HG03354 (cell line): ENCODE results near the gene SUCLA2.
"Not testable (repeated sequence)": the region's sequence is repeated elsewhere in the genome, so short reads cannot be mapped to it uniquely, and the experiment has no call there.

Experiments
- ATAC-seq: cut with Tn5 transposase; IDR thresholded peaks from one replicate; pipeline ENCODE4 v1.9.1; 2021; ENCODE audit warnings: mild to moderate bottlenecking; ENCODE audit not compliant: unreplicated experiment, poor library complexity, severe bottlenecking

SUCLA2 gene

DNA sequence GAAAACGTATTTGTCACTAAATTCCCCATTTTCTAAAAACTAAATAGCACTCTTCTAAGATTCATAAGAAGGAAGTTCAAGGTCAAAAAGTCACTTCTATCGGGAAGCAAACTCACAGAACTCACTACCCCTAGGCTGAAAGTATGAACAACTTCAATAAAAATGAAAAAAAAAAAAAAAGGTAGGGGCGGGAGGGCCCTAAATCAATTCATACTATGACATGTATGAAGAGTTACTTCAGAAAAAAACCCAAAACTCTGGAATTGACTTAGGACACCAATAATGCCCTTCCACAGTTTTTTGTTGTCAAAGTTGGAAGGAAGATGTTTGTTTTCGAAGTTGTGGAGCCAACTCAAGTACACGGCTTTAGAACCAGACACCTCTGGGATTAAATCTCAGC lies 1.1 kb downstream of the SUCLA2 start:
- ATAC-seq: no peak

DNA sequence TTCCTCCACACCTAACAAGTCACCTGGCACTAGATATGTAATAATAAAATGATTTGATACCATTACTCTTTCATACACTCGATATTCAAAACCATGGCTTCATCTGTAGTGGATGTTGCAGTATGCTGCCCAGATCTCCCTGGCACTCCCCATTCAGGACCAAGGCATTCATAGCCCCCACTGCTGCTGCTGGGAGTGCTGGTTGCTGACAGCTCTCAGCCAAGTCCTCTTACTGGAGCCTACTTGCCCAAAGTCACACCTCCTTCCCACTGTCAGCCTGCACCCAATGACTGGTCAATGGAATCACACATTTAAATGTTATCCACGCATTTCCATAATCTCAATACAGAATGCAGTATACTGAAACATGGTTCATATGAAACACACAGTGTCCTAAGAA lies 3.7 kb downstream of the SUCLA2 start:
- ATAC-seq: no peak

DNA sequence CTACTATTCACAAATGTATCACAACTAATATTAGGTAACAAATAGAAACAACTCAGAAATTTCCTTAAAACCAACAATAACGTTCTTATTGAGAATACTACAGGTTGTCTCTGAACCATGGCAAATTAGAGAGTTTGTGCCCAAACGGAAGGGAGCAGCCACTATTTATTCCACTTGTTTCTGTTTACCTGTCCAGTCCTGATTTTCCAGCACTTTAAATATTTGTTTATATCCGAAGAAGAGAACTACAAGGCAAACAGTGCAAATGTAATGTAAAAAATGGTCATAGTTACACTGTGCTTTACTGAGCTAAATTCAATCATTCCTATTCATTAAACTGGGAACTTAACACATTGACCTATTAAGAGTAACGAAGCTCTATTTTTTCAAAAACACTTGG lies 9.2 kb downstream of the SUCLA2 start:
- ATAC-seq: no peak

DNA sequence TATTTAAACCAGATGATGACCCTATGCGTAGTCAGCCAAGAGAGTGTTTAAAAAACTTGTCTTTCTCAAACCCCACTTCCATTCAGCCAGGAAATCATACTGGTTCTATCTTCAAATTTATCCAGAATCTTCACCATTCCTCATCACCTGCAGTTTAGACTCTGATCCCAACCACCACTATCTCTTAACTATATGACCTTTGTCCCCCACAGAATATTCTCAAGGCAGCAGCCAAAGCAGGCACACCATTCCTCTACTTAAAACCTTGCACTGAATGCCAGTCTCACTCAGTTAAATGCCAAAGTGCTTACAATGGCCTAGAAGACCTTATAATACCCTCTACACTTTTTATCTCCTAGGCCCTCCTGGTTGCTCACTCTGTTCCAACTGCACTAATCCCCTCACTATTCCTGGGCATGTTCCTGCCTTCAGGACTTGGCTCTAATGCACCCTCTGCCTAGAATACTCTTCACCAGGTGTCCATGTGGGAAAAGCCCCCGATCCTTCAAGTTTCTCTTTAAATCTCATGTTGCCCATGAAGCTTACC lies 10.1 kb downstream of the SUCLA2 start:
- ATAC-seq: no peak

- ATAC-seq: no peak
These were observed 10.6 kb downstream of the SUCLA2 start for GRCh38 chr13:47990427-47990826.

GRCh38 chr13:47983070-47983469 lies 18.0 kb downstream of the SUCLA2 start:
- ATAC-seq: no peak

DNA sequence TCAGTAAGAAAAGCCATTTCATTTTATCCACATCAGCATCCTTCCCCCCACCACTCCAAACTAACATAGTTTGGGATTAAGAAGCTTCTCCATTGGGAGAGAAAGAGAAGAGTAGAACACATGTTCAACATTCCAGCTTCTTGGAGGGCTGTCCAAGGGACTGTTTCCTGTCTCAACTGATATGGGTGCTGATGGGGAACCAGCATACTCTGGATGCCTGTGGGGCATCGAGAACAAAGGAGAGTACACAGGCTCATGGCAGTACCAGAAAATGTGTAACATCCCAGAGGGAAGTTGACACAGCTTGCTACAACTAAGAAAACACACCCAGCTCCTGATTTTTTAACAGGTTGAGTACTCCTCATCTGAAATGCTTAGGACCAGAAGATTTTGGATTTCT lies 24.7 kb downstream of the SUCLA2 start:
- no peak for ATAC-seq

DNA sequence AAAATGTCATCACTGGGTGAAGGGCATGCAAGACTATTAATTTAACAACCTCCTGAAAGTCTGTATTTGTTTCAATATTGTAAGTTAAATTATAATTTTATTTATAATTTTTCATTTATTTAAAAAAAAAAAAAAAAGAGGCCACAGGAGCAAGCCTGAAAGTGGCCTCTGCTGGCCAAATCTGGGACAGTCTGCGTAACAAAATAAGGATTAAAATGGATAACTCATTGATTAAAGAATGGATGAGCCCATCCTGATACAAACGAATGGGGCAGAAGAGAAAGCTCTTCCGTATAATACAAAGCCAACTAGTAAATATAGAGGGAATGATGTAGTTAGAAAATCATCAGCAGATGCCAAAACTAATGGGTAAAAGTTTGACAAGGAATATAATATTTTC lies 36.2 kb downstream of the SUCLA2 start:
- ATAC-seq: no peak

- ATAC-seq: no peak
These were observed 38.8 kb downstream of the SUCLA2 start for GRCh38 chr13:47962237-47962636.

DNA sequence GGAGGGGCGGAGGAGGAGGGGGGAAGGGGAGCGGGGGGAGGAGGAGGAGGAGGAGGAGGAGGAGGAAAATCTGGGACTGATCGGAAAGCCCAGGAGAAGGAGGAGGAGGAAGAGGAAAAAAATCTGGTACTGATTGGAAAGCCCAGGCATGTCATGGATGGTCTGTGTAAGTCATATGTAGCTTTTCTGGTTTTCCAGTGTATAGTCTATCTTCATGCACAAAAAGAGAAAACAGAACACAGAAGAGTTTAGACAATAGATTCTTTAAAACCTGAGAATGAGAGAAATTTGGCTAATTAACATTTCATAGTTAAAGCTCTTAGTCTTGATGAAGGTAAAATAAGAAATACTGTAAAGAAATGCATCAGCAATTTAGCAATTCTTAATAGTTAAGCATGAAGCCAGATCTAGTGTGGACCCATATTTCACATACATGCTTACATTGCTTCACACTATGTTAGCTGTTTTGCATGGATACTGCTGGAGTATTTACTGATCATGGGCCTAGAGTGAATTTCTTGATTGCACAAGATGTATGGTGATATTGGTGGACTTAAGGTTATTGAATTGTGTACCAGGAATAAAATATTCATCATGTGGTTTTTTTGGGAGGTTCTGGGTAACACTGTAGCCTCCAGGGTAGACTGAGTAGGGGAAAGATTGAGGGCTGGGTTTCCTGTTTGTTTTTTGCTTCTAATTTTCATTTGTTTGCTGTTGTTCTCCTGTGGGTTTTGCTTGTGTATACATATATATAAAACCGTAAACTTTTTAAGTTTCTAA lies 41.4 kb downstream of the SUCLA2 start:
- no peak for ATAC-seq

GRCh38 chr13:47957073-47957472 lies 44.0 kb downstream of the SUCLA2 start:
- ATAC-seq: no peak

GRCh38 chr13:47955836-47956235 lies 45.2 kb downstream of the SUCLA2 start:
- ATAC-seq: no peak

GRCh38 chr13:47949799-47950198 lies 51.3 kb downstream of the SUCLA2 start:
- ATAC-seq: no peak

DNA sequence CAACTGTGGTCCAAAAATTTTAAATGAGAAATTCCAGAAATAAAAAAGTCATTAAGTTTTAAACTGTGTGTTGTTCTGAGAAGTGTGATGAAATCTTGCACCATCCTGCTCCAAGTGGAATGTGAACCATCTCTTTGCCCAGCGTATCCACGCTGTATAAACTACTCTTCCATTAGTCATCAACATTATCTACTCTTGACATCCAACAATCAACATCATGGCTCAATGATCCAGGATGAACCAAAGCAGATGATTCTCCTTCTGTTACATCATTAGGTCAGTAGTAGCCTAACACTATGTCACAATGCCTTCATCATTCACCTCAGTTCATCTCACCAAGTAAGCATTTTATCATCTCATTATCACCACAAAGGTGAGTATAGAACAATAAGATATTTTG lies 55.3 kb downstream of the SUCLA2 start:
- ATAC-seq: no peak

DNA sequence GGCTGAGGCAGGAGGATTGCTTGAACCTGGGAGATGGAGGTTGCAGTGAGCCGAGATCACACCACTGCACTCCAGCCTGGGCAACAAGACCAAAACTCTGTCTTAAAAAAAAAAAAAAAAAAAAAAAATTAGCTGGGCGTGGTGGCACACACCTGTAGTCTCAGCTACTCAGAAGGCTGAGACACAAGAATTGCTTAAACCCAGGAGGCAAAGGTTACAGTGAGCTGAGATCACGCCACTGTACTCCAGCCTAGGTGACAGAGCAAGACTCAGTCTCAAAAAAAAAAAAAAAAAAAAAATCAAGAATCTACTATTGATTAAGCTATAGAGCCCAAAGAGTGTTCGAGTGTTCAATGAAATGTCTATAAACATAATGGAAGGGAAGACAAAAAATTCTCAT lies 55.9 kb downstream of the SUCLA2 start:
- ATAC-seq: not testable (repeated sequence)

DNA sequence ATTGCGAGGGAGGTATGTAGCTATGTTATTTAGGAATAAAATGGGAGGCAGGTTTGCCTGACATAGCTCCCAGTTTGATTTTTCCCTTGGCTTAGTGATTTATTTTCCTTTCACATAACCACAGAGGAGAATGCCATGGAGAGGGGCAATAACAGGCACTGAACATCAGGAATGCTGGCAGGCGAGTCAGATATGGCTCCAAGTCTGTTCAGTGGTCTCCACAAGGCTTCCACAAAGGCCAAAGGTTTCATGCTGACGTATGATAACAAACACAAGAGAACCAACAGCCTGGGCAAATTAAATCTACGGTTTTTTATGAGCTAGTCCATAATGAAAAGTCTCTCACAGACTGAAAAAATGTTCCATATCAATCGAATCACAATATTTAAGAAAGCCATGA lies 66.7 kb downstream of the SUCLA2 start:
- ATAC-seq: no peak

DNA sequence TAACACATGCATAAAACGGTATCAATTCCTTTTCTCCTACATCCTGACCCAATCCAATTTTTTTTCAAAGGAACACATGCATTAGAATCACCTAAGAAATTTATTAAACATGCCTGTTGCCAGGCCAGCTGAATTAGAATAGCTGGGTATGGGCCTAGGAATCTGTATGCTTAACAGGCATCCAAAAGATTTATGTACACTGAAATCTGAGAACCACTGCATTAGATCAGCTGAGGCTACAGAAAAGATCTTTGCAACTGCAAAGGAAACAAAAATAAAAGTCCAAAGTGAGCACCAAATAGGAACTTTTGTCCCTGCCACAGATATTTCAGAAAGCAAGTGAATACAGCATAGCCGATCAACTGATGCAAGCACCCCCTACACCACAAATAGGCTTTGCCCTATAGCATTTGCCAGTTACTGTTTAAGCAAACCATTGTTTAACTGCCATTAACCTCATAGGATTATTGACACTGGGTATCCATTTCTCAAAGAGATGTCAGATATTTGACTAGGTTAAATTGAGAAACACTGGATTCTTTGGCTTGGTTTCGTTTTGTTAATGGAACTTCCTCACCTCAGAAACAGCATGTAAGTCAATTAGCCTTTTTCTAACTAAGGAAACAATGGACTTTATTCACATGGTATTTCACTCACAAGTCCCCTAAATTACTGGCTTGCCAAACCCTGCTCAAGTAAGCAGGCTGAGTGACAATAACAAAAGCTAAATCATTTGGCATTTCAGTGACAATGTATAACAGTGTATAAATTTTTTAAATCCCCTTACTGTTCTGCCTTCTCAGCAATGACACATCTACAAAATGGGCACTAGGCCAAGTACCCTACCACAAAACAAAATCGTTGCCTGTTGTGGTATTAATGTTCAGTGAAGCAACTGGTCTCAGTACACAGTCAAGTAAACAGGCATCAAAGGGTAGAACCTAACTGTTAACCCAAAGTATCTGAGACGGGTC lies 67.8 kb downstream of the SUCLA2 start:
- no peak for ATAC-seq

DNA sequence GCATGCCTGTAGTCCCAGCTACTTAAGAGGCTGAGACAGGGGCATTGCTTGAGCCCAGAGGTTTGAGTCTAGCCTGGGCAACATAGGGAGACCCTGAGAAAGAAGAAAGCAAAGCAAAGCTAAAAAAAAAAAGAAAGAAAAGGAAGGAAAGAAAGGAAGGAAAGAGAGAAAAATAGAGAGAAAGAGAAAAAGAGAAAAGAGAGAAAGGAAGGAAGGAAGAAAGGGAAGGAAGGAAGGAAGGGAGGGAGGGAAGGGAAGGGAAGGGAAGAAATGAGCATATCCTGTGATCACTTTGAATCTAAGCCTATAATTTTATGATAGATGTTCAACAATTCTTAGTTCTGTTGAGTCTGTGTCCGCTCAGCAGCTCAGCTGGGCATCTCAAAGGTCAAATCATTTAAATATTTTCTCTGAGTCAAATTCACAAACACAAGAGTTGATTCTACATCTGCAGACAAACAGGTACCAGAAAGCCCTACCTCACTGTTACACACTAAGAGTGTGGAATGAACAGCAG lies 70.4 kb downstream of the SUCLA2 start:
- no peak for ATAC-seq

DNA sequence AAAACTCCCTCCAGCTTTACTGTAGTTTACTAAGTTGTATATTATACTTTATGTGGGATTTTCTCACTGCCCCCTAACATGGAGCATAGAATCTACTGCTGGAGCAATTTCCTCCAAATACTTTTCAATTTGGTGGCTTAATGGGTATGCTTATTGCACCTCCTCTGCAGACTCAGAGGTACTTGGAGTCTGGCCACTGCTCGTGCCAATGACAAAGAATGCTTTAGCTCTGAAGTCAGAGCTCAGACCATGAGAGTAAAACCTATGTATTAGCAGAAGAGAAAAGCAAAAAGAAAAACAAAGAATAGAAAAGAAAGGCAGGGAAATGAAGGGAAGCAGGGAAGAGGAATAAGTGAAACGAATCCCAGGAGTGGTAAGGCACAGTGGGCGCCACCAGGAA lies 71.9 kb downstream of the SUCLA2 start:
- ATAC-seq: no peak

DNA sequence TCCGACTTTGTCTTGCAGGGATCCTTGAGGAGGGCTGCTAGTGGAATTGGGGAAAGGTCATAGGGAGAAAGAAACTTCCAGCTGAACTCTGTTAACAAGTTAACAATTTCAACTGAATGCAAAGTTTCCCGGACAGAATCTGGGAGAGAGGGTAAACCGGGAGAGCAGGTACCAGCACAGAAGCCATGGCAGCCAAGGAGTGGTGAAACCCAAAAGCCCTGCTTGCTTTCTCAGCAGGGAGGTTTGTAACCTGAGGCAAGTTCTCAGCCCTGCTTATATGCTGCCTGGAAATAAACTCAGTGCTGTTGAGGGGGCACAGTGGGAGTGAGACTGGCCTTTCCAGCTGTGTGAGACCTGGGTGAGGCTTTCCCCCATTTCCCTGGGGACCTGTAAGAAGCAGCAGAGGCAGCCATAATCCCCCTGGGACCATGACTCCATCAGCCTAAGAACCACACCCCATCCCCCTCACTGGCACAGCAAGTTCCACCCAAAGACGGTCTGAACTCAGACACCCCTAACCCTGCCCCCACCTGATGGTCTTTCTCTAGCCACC lies 84.0 kb downstream of the SUCLA2 start:
- no peak for ATAC-seq
